Lung (tissue), 16 donors: Measurements from ENCODE around the gene PITX2. TPM values are rescaled to one million over a fixed set of nuclear protein-coding genes. Genes with fewer than 3 reads are reported as not detected.

ENCODE experiments used
- ATAC-seq: fragments of 200-7000 bp; cut with Tn5 transposase; one replicate; pipeline ENCODE4 v1.9.1; 2020; ENCODE audit warnings: moderate number of reproducible peaks; ENCODE audit not compliant: insufficient read depth, low FRiP score
- DNase-seq, 3 donors: peaks; one replicate each; pipeline ENCODE4 v3.0.0-alpha.2; 2013 to 2017
- H3K27ac ChIP-seq, 2 donors: one replicate each; pipeline ENCODE4 v1.5.1; 2013; ENCODE audit warnings: mild to moderate bottlenecking in 2 of 2, moderate library complexity in 2 of 2, control low read depth in 1 of 2, inconsistent platforms in 1 of 2, low read depth in 1 of 2, low read length in 1 of 2
- H3K27me3 ChIP-seq, 3 donors: one replicate each; pipeline ENCODE4 v1.5.1; 2013; ENCODE audit warnings: low read length in 2 of 3; ENCODE audit not compliant: control insufficient read depth in 3 of 3, insufficient read depth in 3 of 3
- H3K36me3 ChIP-seq, 4 donors: one replicate each; pipeline ENCODE4 v1.5.1; 2013; ENCODE audit warnings: low read length in 4 of 4, mild to moderate bottlenecking in 1 of 4, moderate library complexity in 1 of 4; ENCODE audit not compliant: control insufficient read depth in 4 of 4, insufficient read depth in 4 of 4
- H3K4me1 ChIP-seq, 5 donors: one replicate each; pipeline ENCODE4 v1.5.1; 2013; ENCODE audit warnings: low read length in 5 of 5, mild to moderate bottlenecking in 2 of 5, moderate library complexity in 1 of 5; ENCODE audit not compliant: control insufficient read depth in 5 of 5, insufficient read depth in 5 of 5
- H3K4me3 ChIP-seq: one replicate; pipeline ENCODE4 v1.5.1; 2013; ENCODE audit warnings: mild to moderate bottlenecking, control low read depth, moderate library complexity
- H3K9ac ChIP-seq, 2 donors: one replicate each; pipeline ENCODE4 v1.5.1; 2013; ENCODE audit warnings: low read length in 2 of 2, control low read depth in 1 of 2; ENCODE audit not compliant: insufficient read depth in 1 of 2
- H3K9me3 ChIP-seq, 4 donors: one replicate each; pipeline ENCODE4 v1.5.1; 2013; ENCODE audit warnings: low read length in 3 of 4, mild to moderate bottlenecking in 1 of 4, moderate library complexity in 1 of 4; ENCODE audit not compliant: control insufficient read depth in 4 of 4, insufficient read depth in 3 of 4
- WGBS, 2 donors: extraction: QIAGEN DNeasy Blood & Tissue Kit; methylation state at CpG; one replicate each; pipeline ENCODE4 v1.1.7; 2013; 5-methylcytosine and 5-hydroxymethylcytosine counted together
- long read RNA-seq, 5 donors: transcript quantifications; one replicate each; lab custom pipeline, GENCODE V29; 2026
- polyA plus RNA-seq, 2 donors: library from polyadenylated mRNA; stranded (reverse); fragments of 200-250 nt; gene quantifications; one replicate each; pipeline ENCODE4 v1.2.1, GENCODE V29; 2013
- total RNA-seq, 2 donors: library from RNA; depleted of rRNA in 1 of 2; stranded (reverse); fragments of >200 nt in 1 of 2; gene quantifications; one replicate each; pipeline ENCODE4 v1.2.1, GENCODE V29; 2014 to 2021
- TF ChIP-seq, protein P1 (sequence below): IDR thresholded peaks from 2 replicates; pipeline ENCODE4 v1.5.1; 2012; ENCODE audit warnings: mild to moderate bottlenecking; ENCODE audit errors: control extremely low read depth, extremely low read depth
- donor health status: control.
- donor health status: control.
- donor health status: Bipolar disorder and iron deficiency.
- donor health status: healthy.
- donor health status: DM: yes; HTN: yes; CAD: no.

Gene PITX2
- total RNA-seq = not detected
- not detected for polyA plus RNA-seq
- long read RNA-seq, donor 1 = 0 reads
- long read RNA-seq, donor 2 = 0 reads
- long read RNA-seq, donor 3 = 0 reads
- long read RNA-seq, donor 4 = 0 reads
- long read RNA-seq, donor 5 = 0 reads

DNA sequence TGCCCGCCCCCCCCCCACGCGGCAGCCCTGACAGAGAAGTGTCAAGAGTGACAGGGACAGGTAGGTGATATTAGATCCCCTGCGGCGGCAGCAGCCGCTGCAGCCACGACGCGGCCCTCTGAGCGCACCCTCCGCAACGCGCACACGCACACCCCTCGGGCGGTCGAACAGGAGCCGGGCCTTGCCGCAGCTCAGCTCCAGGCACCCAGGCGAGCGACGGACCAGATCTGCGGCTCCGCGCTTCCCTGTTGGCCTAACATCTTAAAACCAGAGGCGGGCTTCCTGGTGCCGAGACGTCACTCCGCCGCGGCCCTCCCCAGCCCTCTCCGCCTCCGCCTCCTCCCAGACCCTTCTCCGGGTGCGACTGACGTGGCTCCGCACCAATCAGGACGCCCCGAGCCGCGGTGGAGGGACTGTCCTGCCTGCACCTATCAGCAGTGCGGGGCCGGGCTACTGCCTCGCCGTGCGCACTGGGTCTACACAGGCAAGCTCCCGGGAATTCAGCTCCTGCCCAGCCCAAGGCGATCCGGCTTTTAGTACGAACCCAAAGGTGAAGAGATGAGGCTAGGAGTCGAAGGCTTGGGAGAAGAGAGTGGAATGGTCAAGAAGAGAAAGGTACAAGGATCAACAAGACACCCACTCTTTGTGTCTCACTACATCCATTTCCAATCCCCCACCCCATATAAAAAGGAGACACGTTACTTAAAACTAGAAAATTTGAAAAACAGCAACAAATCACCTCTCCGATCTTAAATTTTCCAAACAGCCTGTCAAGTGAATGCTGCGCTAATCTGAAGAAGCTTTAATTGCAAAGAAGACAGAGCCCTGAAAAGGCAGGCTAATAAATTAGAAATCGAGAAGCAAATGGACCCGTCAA, at the start of gene PITX2:
TSS of gene PITX2 (minus strand) at position 237 of the 877 bp plus-strand sequence. CDS start 617 bp downstream, outside the sequence.
- Histone ChIP-seq H3K9ac (no peak within 1 kb of the TSS), H3K4me3 (no peak within 1 kb of the TSS), H3K36me3 (no peaks in the 10 kb centered on the region), H3K27ac (no peak within 1 kb of the TSS), H3K4me1 (peaks cover 0 to 25% (median 0%) of the 10 kb centered on the region in 5 donors), H3K9me3 (peaks cover 0 to 28% (median 0%) of the 10 kb centered on the region in 4 donors), H3K27me3 (peaks cover 17 to 99% (median 97%) of the 10 kb centered on the region in 3 donors)
- WGBS, 2 donors = 3 to 6% methylated on average over 51 to 56 of the region's 56 CpGs
- DNase-seq (peak; percentile 93 to 96 (median 95)), ATAC-seq (no peak)
- TF ChIP-seq, protein P1, sequence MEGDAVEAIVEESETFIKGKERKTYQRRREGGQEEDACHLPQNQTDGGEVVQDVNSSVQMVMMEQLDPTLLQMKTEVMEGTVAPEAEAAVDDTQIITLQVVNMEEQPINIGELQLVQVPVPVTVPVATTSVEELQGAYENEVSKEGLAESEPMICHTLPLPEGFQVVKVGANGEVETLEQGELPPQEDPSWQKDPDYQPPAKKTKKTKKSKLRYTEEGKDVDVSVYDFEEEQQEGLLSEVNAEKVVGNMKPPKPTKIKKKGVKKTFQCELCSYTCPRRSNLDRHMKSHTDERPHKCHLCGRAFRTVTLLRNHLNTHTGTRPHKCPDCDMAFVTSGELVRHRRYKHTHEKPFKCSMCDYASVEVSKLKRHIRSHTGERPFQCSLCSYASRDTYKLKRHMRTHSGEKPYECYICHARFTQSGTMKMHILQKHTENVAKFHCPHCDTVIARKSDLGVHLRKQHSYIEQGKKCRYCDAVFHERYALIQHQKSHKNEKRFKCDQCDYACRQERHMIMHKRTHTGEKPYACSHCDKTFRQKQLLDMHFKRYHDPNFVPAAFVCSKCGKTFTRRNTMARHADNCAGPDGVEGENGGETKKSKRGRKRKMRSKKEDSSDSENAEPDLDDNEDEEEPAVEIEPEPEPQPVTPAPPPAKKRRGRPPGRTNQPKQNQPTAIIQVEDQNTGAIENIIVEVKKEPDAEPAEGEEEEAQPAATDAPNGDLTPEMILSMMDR = no peak

DNA sequence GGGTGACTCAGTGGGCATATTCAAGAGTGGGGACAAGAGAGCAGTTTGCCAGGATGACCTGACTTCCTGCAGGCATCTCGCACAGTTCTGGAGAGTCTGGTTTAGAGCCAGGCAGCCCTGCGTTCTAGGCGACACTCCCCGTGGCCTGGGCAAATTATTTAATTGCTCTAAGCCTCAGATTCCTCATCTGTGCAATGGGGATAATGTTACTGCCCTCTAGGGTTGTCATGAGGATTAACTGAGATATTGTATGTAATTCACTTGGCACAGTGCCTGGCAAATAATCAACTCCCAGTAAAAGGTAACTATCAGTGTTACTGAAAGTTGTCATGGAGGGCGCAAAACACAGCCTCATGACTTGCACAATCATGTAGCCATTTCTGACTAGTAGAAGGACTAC, 48.8 kb upstream of the PITX2 start:
- Histone ChIP-seq H3K4me1 (peaks cover 0 to 6% (median 0%) of the 10 kb centered on the region in 5 donors), H3K27ac (no peak overlapping the region), H3K9ac (no peak overlapping the region), H3K27me3 (no peaks in the 10 kb centered on the region), H3K4me3 (no peak overlapping the region), H3K9me3 (no peaks in the 10 kb centered on the region), H3K36me3 (no peaks in the 10 kb centered on the region)
- TF ChIP-seq, protein P1 = no peak
- DNase-seq = no peak
- no peak for ATAC-seq
- WGBS, 2 donors = 92 to 96% methylated on average over 5 of the region's 5 CpGs

DNA sequence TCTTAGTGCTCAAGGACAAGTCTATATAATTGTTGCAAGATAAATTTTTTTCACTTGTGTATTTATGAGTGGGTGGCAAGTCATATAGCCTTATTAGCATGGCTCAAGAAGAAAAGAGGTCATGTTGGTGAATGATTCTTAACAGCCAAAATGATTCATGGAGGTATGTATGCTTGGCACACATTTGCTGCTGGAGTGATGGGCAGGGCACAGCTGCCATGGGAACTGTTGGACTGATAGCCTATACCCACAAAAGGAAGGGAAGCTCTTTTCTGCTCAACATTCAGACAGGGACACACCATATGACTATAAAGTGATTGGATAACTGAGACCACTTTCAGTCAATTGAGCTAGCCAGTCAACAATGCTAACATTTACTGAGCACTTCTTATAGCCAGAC, 46.8 kb upstream of the PITX2 start:
- H3K27me3 ChIP-seq = no peaks in the 10 kb centered on the region
- TF ChIP-seq, protein P1 = no peak
- no peak for ATAC-seq

More for the DNA sequence above, 46.8 kb upstream of the PITX2 start:
- H3K9ac ChIP-seq = no peak overlapping the region
- H3K36me3 ChIP-seq = no peaks in the 10 kb centered on the region
- H3K9me3 ChIP-seq = no peaks in the 10 kb centered on the region
- H3K4me3 ChIP-seq = no peak overlapping the region
- H3K4me1 ChIP-seq = peaks cover 0 to 6% (median 0%) of the 10 kb centered on the region in 5 donors
- no peak for DNase-seq
- no peak overlapping the region for H3K27ac ChIP-seq
